ENCODE measurements around the gene XG. TPM values are rescaled to one million over a fixed set of nuclear protein-coding genes. Genes with fewer than 3 reads are reported as not detected.

Gene XG
- total RNA-seq, 4 donors from 2014 or later, result 7.8 to 22.7 (median 14.2) TPM

DNA sequence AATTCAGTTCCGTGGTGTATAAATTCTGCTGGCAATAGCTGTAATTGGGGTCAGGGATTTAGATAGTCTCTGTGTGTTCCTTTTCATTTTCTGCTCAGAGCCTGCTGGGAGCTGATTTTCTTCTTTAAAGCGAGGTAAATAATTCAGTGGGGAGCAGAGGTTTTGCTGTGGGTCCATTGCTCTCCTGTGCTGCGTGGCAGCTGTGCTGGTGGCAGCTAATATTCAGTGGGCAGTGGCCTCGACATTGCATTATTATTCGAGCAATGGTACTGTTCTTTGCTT, 13.7 kb downstream of the XG start:
- TF ChIP-seq CTCF (IDR thresholded peaks at IDR 0.05; ENCODE audit: low read depth), result no peak

GRCh38 chrX:2766906-2767305, 15.1 kb downstream of the XG start:
- TF ChIP-seq CTCF (IDR thresholded peaks at IDR 0.05; ENCODE audit: low read depth), result no peak

DNA sequence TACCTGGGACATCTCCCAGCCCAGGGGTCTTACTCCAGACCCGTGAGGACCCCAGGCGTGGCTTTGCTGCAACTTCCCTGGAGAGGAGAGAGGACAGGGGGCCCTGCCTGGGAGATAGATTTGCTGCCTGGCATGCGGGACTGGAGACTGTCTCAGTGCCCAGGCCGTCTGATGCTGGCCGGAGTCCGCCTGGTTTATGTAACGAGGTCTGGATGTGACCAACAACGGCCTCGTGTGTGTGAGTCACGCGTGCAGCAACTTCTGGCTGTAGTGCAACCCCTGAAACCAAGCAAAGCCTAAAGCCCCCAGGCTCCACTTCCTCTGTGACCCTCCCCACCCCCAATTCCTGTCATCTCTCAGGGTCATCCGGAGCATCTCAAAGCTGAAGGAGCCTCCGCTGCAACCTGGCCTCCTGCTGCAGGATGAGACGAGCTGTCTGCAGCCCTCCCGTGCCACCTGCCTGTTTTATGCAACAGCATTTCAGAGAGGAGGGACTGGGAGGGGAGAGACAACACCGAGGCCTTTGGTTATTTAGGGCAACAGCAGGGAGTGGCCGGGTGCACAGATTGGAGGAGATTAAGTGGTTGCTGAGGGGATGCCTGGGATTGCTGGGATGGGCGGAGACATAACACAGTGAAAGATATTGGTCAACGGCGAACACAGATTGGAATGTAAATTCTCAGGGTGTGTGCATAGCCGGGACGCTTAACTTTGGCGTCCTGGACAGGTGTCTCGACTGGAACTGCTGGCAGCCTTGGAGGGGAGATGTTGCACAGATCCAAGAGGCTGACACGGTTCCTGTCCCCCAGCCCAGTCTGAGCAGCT, 16.0 kb downstream of the XG start:
- TF ChIP-seq CTCF (IDR thresholded peaks at IDR 0.05; ENCODE audit: low read depth), result no peak

- no peak for TF ChIP-seq CTCF (IDR thresholded peaks at IDR 0.05; ENCODE audit: low read depth)
These were observed 17.8 kb downstream of the XG start for GRCh38 chrX:2769615-2770014.

DNA sequence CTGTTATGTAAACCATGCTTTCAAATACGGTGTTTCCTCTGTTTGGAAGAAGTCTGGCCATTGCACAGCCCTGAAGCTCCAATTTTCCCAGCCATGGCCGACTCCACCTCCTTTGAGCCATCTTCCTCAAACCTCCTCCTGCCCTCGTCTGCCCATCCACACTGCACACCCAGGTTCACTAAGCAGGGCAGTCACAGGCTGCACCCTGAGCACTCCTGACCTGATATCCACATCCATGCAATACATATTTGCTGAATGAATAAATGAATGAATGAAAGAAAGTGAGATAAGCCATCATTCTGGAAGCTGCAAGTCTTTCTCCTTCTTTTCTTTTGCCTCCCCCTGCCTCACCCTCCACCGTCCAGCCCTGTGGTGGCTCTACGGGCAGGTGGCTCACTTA, 22.2 kb downstream of the XG start:
- TF ChIP-seq CTCF (IDR thresholded peaks at IDR 0.05; ENCODE audit: low read depth), result no peak

GRCh38 chrX:2774776-2775175, 22.9 kb downstream of the XG start:
- no peak for TF ChIP-seq CTCF (IDR thresholded peaks at IDR 0.05; ENCODE audit: low read depth)

DNA sequence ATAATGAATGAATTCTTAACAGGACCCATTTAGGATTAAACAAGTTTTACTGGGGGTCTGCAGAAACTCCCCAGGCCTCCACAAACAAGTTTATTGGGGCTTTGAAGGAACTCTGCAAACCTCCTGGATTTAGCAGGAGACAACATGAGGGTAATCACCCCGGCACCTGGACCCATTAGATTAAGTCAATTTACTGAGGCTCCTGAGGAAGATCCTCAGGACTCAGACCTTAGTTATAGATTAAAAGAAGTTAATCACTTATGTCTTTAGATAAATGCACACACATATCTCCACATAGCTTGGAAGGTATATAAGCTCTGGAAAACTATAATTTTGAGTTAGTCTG, 29.4 kb downstream of the XG start:
- no peak for TF ChIP-seq CTCF (IDR thresholded peaks at IDR 0.05; ENCODE audit: low read depth)
